GM21529 (cell line): ENCODE results near the gene ZNF423.

ENCODE experiments used
- ATAC-seq: cut with Tn5 transposase; IDR thresholded peaks from one replicate; pipeline ENCODE4 v1.9.1; 2021; ENCODE audit not compliant: unreplicated experiment

The ZNF423 gene

GRCh38 chr16:49672753-49673152 is 183.2 kb downstream of the ZNF423 start:
- ATAC-seq: no peak

- no peak for ATAC-seq
Measured at GRCh38 chr16:49671333-49671732, 184.6 kb downstream of the ZNF423 start.

- ATAC-seq: no peak
Measured at GRCh38 chr16:49670627-49671026, 185.3 kb downstream of the ZNF423 start.

GRCh38 chr16:49665482-49666230 is 190.3 kb downstream of the ZNF423 start:
- no peak for ATAC-seq

- ATAC-seq: no peak
Measured at GRCh38 chr16:49664221-49665215, 191.4 kb downstream of the ZNF423 start.

- ATAC-seq: no peak
Measured at GRCh38 chr16:49663081-49664065, 192.5 kb downstream of the ZNF423 start.

- ATAC-seq: no peak
Measured at GRCh38 chr16:49662569-49662968, 193.3 kb downstream of the ZNF423 start.

- ATAC-seq: no peak
Measured at GRCh38 chr16:49661465-49662187, 194.3 kb downstream of the ZNF423 start.

GRCh38 chr16:49660626-49661025 is 195.3 kb downstream of the ZNF423 start:
- no peak for ATAC-seq

GRCh38 chr16:49659356-49659755 is 196.6 kb downstream of the ZNF423 start:
- ATAC-seq: no peak

- ATAC-seq: no peak
Measured at GRCh38 chr16:49658531-49658930, 197.4 kb downstream of the ZNF423 start.

GRCh38 chr16:49657736-49658465 is 198.0 kb downstream of the ZNF423 start:
- no peak for ATAC-seq

GRCh38 chr16:49654425-49654824 is 201.5 kb downstream of the ZNF423 start:
- no peak for ATAC-seq

GRCh38 chr16:49653577-49653976 is 202.3 kb downstream of the ZNF423 start:
- ATAC-seq: no peak

GRCh38 chr16:49653173-49653570 is 202.7 kb downstream of the ZNF423 start:
- ATAC-seq: no peak

- ATAC-seq: no peak
Measured at GRCh38 chr16:49652456-49653172, 203.3 kb downstream of the ZNF423 start.

- ATAC-seq: no peak
Measured at GRCh38 chr16:49651996-49652395, 203.9 kb downstream of the ZNF423 start.

GRCh38 chr16:49651226-49651625 is 204.7 kb downstream of the ZNF423 start:
- ATAC-seq: no peak

GRCh38 chr16:49650603-49651002 is 205.3 kb downstream of the ZNF423 start:
- no peak for ATAC-seq
